Ishikawa (cell line): ENCODE measurements around the gene CUL9.

Experiments used
- CEBPB ChIP-seq: IDR thresholded peaks from 2 replicates; pipeline ENCODE4 v1.6.1; 2012
- CREB1 ChIP-seq: IDR thresholded peaks from 2 replicates; pipeline ENCODE4 v1.6.1; 2012; ENCODE audit warnings: low read depth
- EGR1 ChIP-seq: IDR thresholded peaks from 2 replicates; pipeline ENCODE4 v1.6.1; 2012
- EP300 ChIP-seq: IDR thresholded peaks from 2 replicates; pipeline ENCODE4 v1.6.1; 2012; ENCODE audit warnings: borderline replicate concordance
- FOXM1 ChIP-seq: IDR thresholded peaks from 2 replicates; pipeline ENCODE4 v1.6.1; 2012; ENCODE audit warnings: low read depth, borderline replicate concordance
- MAX ChIP-seq: IDR thresholded peaks from 2 replicates; pipeline ENCODE4 v1.6.1; 2012
- NFIC ChIP-seq: IDR thresholded peaks from 2 replicates; pipeline ENCODE4 v1.6.1; 2012
- RAD21 ChIP-seq: IDR thresholded peaks from 2 replicates; pipeline ENCODE4 v1.6.1; 2012; ENCODE audit warnings: low read depth
- REST ChIP-seq: IDR thresholded peaks from 2 replicates; pipeline ENCODE4 v1.6.1; 2012; ENCODE audit warnings: low read depth, mild to moderate bottlenecking
- TAF1 ChIP-seq: IDR thresholded peaks from 2 replicates; pipeline ENCODE4 v1.6.1; 2012; ENCODE audit warnings: low read depth, mild to moderate bottlenecking
- TCF12 ChIP-seq: IDR thresholded peaks from 2 replicates; pipeline ENCODE4 v1.6.1; 2012; ENCODE audit warnings: low read depth
- TEAD4 ChIP-seq: IDR thresholded peaks from 2 replicates; pipeline ENCODE4 v1.6.1; 2012
- USF1 ChIP-seq: IDR thresholded peaks from 2 replicates; pipeline ENCODE4 v1.6.1; 2012
- YY1 ChIP-seq: IDR thresholded peaks from 2 replicates; pipeline ENCODE4 v1.6.1; 2012; ENCODE audit warnings: low read depth
- ZBTB7A ChIP-seq: IDR thresholded peaks from 2 replicates; pipeline ENCODE4 v1.6.1; 2012; ENCODE audit warnings: low read depth

CUL9 gene

GRCh38 chr6:43181942-43182860 is at the start of gene CUL9:
TSS of gene CUL9 (plus strand) at chr6:43182196. CDS start at chr6:43184311, 2,115 bp downstream.
- TF ChIP-seq FOXM1 (no peak), TAF1 (peak; percentile 72), TEAD4 (no peak; the same call in 1 of the 2 replicates), YY1 (0 out of 2 replicates have a peak, but pooled peaks have one; percentile 60), ZBTB7A (peak; percentile 76), MAX (peak; percentile 91), USF1 (peak; percentile 86), NFIC (no peak), CEBPB (no peak), EGR1 (peak; percentile 60), REST (no peak), TCF12 (peak; percentile 71), CREB1 (no peak), RAD21 (no peak)

- no peak for TF ChIP-seq CEBPB
- no peak for TF ChIP-seq REST
- no peak for TF ChIP-seq EP300
- no peak for TF ChIP-seq EGR1
- TF ChIP-seq YY1 = no peak
- TF ChIP-seq MAX = no peak
These were observed 43.7 kb upstream of the CUL9 start for GRCh38 chr6:43138267-43138666.

GRCh38 chr6:43141644-43142043 is 40.4 kb upstream of the CUL9 start:
- no peak for TF ChIP-seq TAF1
- no peak for TF ChIP-seq CREB1
- TF ChIP-seq EGR1 = no peak
- no peak for TF ChIP-seq MAX
- TF ChIP-seq EP300 = no peak
- no peak for TF ChIP-seq ZBTB7A
- no peak for TF ChIP-seq USF1
- no peak for TF ChIP-seq TEAD4
- no peak for TF ChIP-seq NFIC

GRCh38 chr6:43142101-43142500 is 39.9 kb upstream of the CUL9 start:
- no peak for TF ChIP-seq ZBTB7A
- TF ChIP-seq CEBPB = no peak

- TF ChIP-seq RAD21 (peak; percentile 94), ZBTB7A (no peak)
These were observed 38.5 kb upstream of the CUL9 start for GRCh38 chr6:43143235-43144128.

GRCh38 chr6:43144879-43145278 is 37.1 kb upstream of the CUL9 start:
- TF ChIP-seq TCF12 (no peak), RAD21 (no peak), TAF1 (no peak), NFIC (no peak), MAX (no peak), EGR1 (no peak), FOXM1 (no peak), CREB1 (no peak), REST (no peak), TEAD4 (no peak), EP300 (no peak), USF1 (no peak)
